Liver (tissue), 3 donors: Measurements from ENCODE around the gene CASP9.

Experiments used
- EGR1 ChIP-seq, 2 donors: IDR thresholded peaks; 2 replicates each; pipeline ENCODE4 v1.6.1; 2016 to 2018; ENCODE audit warnings: antibody characterized with exemption in 2 of 2, low read depth in 2 of 2
- FOXA2 ChIP-seq: IDR thresholded peaks from 2 replicates; pipeline ENCODE4 v1.6.1; 2016; ENCODE audit warnings: antibody characterized with exemption
- JUND ChIP-seq, 2 donors: IDR thresholded peaks; 2 replicates each; pipeline ENCODE4 v1.6.1; 2016; ENCODE audit warnings: antibody characterized with exemption in 2 of 2
- NR2F2 ChIP-seq: IDR thresholded peaks from 2 replicates; pipeline ENCODE4 v1.6.1; 2016; ENCODE audit warnings: antibody characterized with exemption
- RAD21 ChIP-seq, 2 donors: IDR thresholded peaks; 2 replicates each; pipeline ENCODE4 v1.6.1; 2016; ENCODE audit warnings: antibody characterized with exemption in 2 of 2, mild to moderate bottlenecking in 2 of 2
- RXRA ChIP-seq, 2 donors: IDR thresholded peaks; 2 replicates each; pipeline ENCODE4 v1.6.1; 2017 to 2018; ENCODE audit warnings: antibody characterized with exemption in 2 of 2, mild to moderate bottlenecking in 1 of 2
- SP1 ChIP-seq: IDR thresholded peaks from 2 replicates; pipeline ENCODE4 v1.6.1; 2018; ENCODE audit warnings: antibody characterized with exemption, mild to moderate bottlenecking
- TAF1 ChIP-seq: conservative IDR thresholded peaks from 2 replicates; pipeline ENCODE4 v1.6.1; 2016; ENCODE audit warnings: antibody characterized with exemption, mild to moderate bottlenecking
- YY1 ChIP-seq: IDR thresholded peaks from 2 replicates; pipeline ENCODE4 v1.6.1; 2016; ENCODE audit warnings: antibody characterized with exemption, mild to moderate bottlenecking
- TF ChIP-seq, protein P1 (sequence below): IDR thresholded peaks from 2 replicates; pipeline ENCODE4 v1.6.1; 2016; ENCODE audit warnings: antibody characterized with exemption, mild to moderate bottlenecking
- TF ChIP-seq, protein P2 (sequence below): IDR thresholded peaks from 2 replicates; pipeline ENCODE4 v1.6.1; 2016; ENCODE audit warnings: antibody characterized with exemption
- TF ChIP-seq, protein P3 (sequence below): fragments of 150-350 bp; IDR thresholded peaks from 2 replicates; pipeline ENCODE4 v1.5.1; 2017; ENCODE audit warnings: improper control_type of control experiment, low read depth, low read length; ENCODE audit not compliant: missing input control
- TF ChIP-seq, protein P4 (sequence below): IDR thresholded peaks from 2 replicates; pipeline ENCODE4 v1.6.1; 2016; ENCODE audit warnings: antibody characterized with exemption
- donor health status: healthy.
- donor health status: healthy.

DNA sequence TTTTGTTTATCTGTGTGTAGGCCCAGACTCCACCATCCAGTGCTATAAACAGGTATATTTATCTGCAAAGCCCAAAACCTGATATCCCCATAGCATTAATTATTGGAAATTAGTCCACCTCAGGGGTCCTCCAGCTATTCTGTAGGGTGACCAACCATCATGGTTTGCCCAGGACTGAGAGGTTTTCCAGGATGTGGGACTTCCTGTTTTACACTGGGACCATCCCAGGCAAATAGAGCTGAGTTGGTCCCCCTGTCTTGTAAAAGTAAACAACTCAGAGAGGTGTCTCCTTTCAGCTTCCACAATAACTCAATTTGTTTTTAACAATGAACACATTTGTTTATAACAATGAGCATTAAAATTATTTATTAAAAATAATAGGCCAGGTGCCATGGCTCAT is 55.9 kb downstream of the CASP9 start:
- TF ChIP-seq FOXA2, result no peak
- TF ChIP-seq, protein P1, sequence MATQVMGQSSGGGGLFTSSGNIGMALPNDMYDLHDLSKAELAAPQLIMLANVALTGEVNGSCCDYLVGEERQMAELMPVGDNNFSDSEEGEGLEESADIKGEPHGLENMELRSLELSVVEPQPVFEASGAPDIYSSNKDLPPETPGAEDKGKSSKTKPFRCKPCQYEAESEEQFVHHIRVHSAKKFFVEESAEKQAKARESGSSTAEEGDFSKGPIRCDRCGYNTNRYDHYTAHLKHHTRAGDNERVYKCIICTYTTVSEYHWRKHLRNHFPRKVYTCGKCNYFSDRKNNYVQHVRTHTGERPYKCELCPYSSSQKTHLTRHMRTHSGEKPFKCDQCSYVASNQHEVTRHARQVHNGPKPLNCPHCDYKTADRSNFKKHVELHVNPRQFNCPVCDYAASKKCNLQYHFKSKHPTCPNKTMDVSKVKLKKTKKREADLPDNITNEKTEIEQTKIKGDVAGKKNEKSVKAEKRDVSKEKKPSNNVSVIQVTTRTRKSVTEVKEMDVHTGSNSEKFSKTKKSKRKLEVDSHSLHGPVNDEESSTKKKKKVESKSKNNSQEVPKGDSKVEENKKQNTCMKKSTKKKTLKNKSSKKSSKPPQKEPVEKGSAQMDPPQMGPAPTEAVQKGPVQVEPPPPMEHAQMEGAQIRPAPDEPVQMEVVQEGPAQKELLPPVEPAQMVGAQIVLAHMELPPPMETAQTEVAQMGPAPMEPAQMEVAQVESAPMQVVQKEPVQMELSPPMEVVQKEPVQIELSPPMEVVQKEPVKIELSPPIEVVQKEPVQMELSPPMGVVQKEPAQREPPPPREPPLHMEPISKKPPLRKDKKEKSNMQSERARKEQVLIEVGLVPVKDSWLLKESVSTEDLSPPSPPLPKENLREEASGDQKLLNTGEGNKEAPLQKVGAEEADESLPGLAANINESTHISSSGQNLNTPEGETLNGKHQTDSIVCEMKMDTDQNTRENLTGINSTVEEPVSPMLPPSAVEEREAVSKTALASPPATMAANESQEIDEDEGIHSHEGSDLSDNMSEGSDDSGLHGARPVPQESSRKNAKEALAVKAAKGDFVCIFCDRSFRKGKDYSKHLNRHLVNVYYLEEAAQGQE, result no peak
- TF ChIP-seq YY1, result no peak
- TF ChIP-seq SP1, result no peak
- TF ChIP-seq NR2F2, result no peak
- no peak for TF ChIP-seq EGR1 (IDR thresholded peaks at IDR 0.05; ENCODE audit: low read depth in 2 of 2)
- TF ChIP-seq, protein P2, sequence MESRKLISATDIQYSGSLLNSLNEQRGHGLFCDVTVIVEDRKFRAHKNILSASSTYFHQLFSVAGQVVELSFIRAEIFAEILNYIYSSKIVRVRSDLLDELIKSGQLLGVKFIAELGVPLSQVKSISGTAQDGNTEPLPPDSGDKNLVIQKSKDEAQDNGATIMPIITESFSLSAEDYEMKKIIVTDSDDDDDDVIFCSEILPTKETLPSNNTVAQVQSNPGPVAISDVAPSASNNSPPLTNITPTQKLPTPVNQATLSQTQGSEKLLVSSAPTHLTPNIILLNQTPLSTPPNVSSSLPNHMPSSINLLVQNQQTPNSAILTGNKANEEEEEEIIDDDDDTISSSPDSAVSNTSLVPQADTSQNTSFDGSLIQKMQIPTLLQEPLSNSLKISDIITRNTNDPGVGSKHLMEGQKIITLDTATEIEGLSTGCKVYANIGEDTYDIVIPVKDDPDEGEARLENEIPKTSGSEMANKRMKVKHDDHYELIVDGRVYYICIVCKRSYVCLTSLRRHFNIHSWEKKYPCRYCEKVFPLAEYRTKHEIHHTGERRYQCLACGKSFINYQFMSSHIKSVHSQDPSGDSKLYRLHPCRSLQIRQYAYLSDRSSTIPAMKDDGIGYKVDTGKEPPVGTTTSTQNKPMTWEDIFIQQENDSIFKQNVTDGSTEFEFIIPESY, result no peak
- TF ChIP-seq, protein P3, sequence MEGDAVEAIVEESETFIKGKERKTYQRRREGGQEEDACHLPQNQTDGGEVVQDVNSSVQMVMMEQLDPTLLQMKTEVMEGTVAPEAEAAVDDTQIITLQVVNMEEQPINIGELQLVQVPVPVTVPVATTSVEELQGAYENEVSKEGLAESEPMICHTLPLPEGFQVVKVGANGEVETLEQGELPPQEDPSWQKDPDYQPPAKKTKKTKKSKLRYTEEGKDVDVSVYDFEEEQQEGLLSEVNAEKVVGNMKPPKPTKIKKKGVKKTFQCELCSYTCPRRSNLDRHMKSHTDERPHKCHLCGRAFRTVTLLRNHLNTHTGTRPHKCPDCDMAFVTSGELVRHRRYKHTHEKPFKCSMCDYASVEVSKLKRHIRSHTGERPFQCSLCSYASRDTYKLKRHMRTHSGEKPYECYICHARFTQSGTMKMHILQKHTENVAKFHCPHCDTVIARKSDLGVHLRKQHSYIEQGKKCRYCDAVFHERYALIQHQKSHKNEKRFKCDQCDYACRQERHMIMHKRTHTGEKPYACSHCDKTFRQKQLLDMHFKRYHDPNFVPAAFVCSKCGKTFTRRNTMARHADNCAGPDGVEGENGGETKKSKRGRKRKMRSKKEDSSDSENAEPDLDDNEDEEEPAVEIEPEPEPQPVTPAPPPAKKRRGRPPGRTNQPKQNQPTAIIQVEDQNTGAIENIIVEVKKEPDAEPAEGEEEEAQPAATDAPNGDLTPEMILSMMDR, result no peak
- TF ChIP-seq JUND (IDR thresholded peaks at IDR 0.05), result no peak
- TF ChIP-seq, protein P4, sequence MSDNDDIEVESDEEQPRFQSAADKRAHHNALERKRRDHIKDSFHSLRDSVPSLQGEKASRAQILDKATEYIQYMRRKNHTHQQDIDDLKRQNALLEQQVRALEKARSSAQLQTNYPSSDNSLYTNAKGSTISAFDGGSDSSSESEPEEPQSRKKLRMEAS, result no peak
- no peak for TF ChIP-seq RXRA (IDR thresholded peaks at IDR 0.05)
- no peak for TF ChIP-seq RAD21 (IDR thresholded peaks at IDR 0.05)
- TF ChIP-seq TAF1, result no peak
